ENCODE measurements around the gene IFNLR1. TPM values are rescaled to one million over a fixed set of nuclear protein-coding genes. Genes with fewer than 3 reads are reported as not detected.

Gene IFNLR1
- total and polyA plus RNA-seq, 2 donors (not counting 3 experiments of a cell fraction or from before 2014, with no cell fraction given): 0.01 TPM; not detected in 1

GRCh38 chr1:24127134-24127800 lies 59.8 kb downstream of the IFNLR1 start:
- no peak for FAIRE-seq
- dilution Hi-C loops (cut with MboI; ENCODE audit: extremely low pct_ligation_motif_present, low sequenced_read_pairs): no loop called here
- POLR2A ChIA-PET: no interaction called here

More at GRCh38 chr1:24127134-24127800, 59.8 kb downstream of the IFNLR1 start:
- Histone ChIP-seq H3K27me3 (ENCODE audit: control insufficient read depth in 2 of 2, insufficient read depth in 2 of 2, low read length in 2 of 2) (no peaks in the 10 kb centered on the region), H3K4me3 (replicated peaks in 1 of 3; ENCODE audit: insufficient read depth in 1 of 3, low read depth in 1 of 3, low read length in 3 of 3) (no peak overlapping the region), H3K4me2 (ENCODE audit: insufficient read depth, low read length) (no peak overlapping the region), H3K9me3 (replicated peaks; ENCODE audit: control insufficient read depth, insufficient read depth, low read length) (no peaks in the 10 kb centered on the region), H3K4me1 (ENCODE audit: control insufficient read depth, extremely low read depth, insufficient read depth, low read length) (no peaks in the 10 kb centered on the region), H3K36me3 (ENCODE audit: control insufficient read depth in 2 of 2, extremely low read depth in 1 of 2, insufficient read depth in 2 of 2, low read length in 2 of 2) (no peaks in the 10 kb centered on the region), H3K27ac (ENCODE audit: insufficient read depth, low read depth, low read length) (no peak overlapping the region), H4K20me1 (replicated peaks; ENCODE audit: control insufficient read depth, extremely low read depth, insufficient read depth, low read length) (no peaks in the 10 kb centered on the region), H3K9ac (replicated peaks; ENCODE audit: extremely low read depth, insufficient read depth, low read length) (no peak overlapping the region), H3K79me2 (ENCODE audit: control insufficient read depth, insufficient read depth, low read length) (no peaks in the 10 kb centered on the region), H2AFZ (ENCODE audit: low read depth, low read length) (no peak overlapping the region), H3K9me1 (replicated peaks; ENCODE audit: control insufficient read depth, extremely low read depth, insufficient read depth, low read length) (no peaks in the 10 kb centered on the region)
- intact Hi-C loops (cut with micrococcal nuclease): no loop called here
- CTCF ChIA-PET: interaction anchor here (1.2 kb wide), 1 partner anchor 9 kb away, joined by 3 read pairs; no protein-coding TSS in a partner anchor
- DNase-seq (ENCODE audit: low read depth, low spot score): no peak
- no TSS peak for BruUV-seq (replicated peaks)
- TF ChIP-seq GATA2 (IDR thresholded peaks at IDR 0.05; ENCODE audit: insufficient read depth, insufficient read length, low read depth, low read length) (no peak), MYC (IDR thresholded peaks at IDR 0.05; ENCODE audit: low read depth, low read length) (no peak), JUN (IDR thresholded peaks at IDR 0.05; ENCODE audit: borderline replicate concordance, insufficient read depth, insufficient read length, low read depth) (no peak), FOS (IDR thresholded peaks at IDR 0.05; ENCODE audit: borderline replicate concordance, insufficient read depth, low read length) (no peak), EZH2 (IDR thresholded peaks at IDR 0.05; ENCODE audit: borderline replicate concordance, low read depth, low read length, severe bottlenecking) (no peak), POLR2A (IDR thresholded peaks at IDR 0.05; ENCODE audit: low read depth, low read length) (no peak), POLR2AphosphoS5 (IDR thresholded peaks at IDR 0.05; ENCODE audit: insufficient read depth, low read depth, low read length) (no peak), CTCF (IDR thresholded peaks at IDR 0.05; ENCODE audit: extremely low read depth in 1 of 2, insufficient read depth in 1 of 2, low read depth in 1 of 2, low read length in 2 of 2) (no peak), MAX (IDR thresholded peaks at IDR 0.05; ENCODE audit: insufficient read depth, insufficient read length) (no peak)

All from endothelial cell of umbilical vein (primary cell).